IPS-18a (cell line): Measurements from ENCODE around the gene SOX5.

ENCODE experiments used
- H3K27ac ChIP-seq: one replicate; pipeline ENCODE4 v1.5.1; 2013; ENCODE audit warnings: low read length
- H3K27me3 ChIP-seq: one replicate; pipeline ENCODE4 v1.6.1; 2013; ENCODE audit warnings: mild to moderate bottlenecking, low read length; ENCODE audit not compliant: control insufficient read depth, insufficient read depth
- H3K36me3 ChIP-seq: one replicate; pipeline ENCODE4 v1.6.1; 2013; ENCODE audit warnings: low read depth, low read length; ENCODE audit not compliant: control insufficient read depth
- H3K4me1 ChIP-seq: one replicate; pipeline ENCODE4 v1.6.1; 2013; ENCODE audit warnings: low read depth, low read length; ENCODE audit not compliant: control insufficient read depth
- H3K4me3 ChIP-seq: one replicate; pipeline ENCODE4 v1.5.1; 2013; ENCODE audit warnings: low read length
- H3K9ac ChIP-seq: one replicate; pipeline ENCODE4 v1.6.1; 2013; ENCODE audit warnings: mild to moderate bottlenecking, low read length, moderate library complexity
- H3K9me3 ChIP-seq: one replicate; pipeline ENCODE4 v1.6.1; 2013; ENCODE audit warnings: low read depth, low read length; ENCODE audit not compliant: control insufficient read depth

Gene SOX5

DNA sequence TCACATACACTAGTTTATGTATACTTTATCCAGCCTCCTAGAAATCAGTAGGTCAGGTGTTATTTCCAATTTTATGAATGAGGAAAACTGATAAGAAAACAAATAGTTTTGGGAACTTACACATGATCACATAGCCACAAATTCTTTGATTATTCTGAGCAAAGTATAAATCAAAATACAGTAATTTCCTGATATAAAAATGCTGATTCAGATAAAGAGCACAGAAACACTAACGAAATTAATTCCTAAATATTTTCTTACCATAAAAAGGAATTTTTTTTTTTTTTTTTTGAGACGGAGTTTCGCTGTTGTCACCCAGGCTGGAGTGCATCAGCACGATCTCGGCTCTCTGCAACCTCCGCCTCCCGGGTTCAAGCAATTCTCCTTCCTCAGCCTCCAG lies 275.4 kb downstream of the SOX5 start:
- Histone ChIP-seq H3K27me3 (no peaks in the 10 kb centered on the region), H3K9ac (no peak overlapping the region)

DNA sequence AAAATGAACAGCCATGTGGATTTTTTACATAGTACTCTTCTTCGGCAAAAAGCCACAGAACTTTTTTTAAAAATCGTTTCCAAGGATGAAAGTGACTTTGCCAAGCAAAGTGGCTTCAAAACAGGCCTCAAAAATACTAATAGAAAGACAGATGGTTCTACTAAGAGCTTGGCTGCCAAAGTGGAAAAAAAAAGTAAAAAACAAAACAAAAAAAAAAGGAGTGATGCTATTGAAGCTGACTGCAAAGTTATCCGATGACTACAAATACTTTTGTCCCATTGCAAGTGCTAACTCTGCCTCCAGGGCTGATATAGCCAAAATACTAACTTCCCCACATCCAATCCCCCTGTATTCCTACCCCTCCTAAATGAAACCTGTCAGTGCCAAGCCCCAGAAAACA lies 277.6 kb downstream of the SOX5 start:
- Histone ChIP-seq H3K9me3 (no peaks in the 10 kb centered on the region), H3K27me3 (no peaks in the 10 kb centered on the region), H3K36me3 (no peaks in the 10 kb centered on the region)

More for the DNA sequence above, 275.4 kb downstream of the SOX5 start:
- no peak overlapping the region for H3K27ac ChIP-seq
- H3K4me1 ChIP-seq: no peaks in the 10 kb centered on the region
- H3K36me3 ChIP-seq: no peaks in the 10 kb centered on the region
- no peaks in the 10 kb centered on the region for H3K9me3 ChIP-seq
- no peak overlapping the region for H3K4me3 ChIP-seq

DNA sequence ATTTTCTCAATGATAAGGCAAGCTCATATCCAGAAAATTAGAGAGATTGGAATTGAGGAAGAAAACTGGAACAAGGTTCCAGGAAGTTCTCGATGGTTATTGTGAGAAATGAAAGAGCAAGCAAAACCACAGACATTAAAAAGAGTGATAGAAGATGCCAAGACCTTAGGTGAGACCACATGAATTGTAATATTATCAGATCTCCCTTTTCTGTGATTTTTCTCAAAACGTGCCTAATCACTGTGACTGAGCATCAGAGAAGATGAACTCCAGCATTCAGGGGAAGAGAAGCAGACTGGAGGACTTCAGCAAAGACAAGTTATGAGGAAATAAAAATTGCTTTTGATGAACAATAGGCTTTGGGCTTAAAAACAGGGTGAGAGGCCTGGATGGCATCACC lies 278.8 kb downstream of the SOX5 start:
- Histone ChIP-seq H3K36me3 (no peaks in the 10 kb centered on the region), H3K27ac (no peak overlapping the region), H3K4me3 (no peak overlapping the region), H3K27me3 (no peaks in the 10 kb centered on the region), H3K9ac (no peak overlapping the region), H3K9me3 (no peaks in the 10 kb centered on the region), H3K4me1 (peaks cover 3% of the 10 kb centered on the region)

More for the DNA sequence above, 277.6 kb downstream of the SOX5 start:
- Histone ChIP-seq H3K27ac (no peak overlapping the region), H3K4me1 (no peaks in the 10 kb centered on the region), H3K9ac (no peak overlapping the region), H3K4me3 (no peak overlapping the region)

DNA sequence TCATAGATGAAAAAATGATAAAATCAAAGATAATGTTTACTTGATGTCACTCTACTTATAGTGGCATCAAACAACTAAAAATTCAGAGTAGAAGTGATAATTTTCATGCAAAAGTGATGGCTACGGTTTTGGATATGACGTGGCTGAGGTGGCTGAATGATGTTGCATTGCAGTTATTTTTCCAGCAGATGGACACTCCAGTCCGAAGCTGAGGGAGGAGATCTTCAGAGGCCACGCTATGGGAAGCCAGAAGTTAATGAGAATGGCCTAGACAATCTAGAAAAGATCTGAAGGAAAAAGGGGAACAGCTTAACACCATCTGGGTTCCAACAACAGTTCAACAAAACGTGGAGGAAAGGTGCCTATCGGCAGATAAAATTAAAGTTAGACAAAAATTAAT lies 279.8 kb downstream of the SOX5 start:
- no peak overlapping the region for H3K9ac ChIP-seq
- H3K27me3 ChIP-seq: no peaks in the 10 kb centered on the region
- H3K36me3 ChIP-seq: no peaks in the 10 kb centered on the region
- H3K9me3 ChIP-seq: no peaks in the 10 kb centered on the region
- peaks cover 3% of the 10 kb centered on the region for H3K4me1 ChIP-seq
- no peak overlapping the region for H3K27ac ChIP-seq
- no peak overlapping the region for H3K4me3 ChIP-seq

DNA sequence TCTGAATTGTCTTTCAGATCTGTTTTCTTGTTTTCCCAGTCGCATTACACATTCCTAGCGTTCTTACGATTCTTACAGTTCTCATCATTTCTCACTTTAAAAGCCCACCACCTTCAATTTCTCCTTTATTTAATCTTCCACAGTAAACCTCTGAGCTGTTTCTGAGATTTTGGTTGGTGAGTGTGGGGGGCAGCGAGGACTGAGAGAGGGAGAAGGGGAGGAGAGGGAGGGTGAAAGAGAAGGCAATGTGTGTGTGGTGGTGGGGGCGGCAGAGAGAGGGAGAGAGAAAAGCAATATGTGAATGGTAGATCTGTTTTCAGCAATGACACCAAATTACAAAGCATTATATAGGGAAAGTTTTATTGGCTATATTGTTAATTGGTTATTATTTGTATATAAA lies 282.6 kb downstream of the SOX5 start:
- Histone ChIP-seq H3K27ac (no peak overlapping the region), H3K9ac (no peak overlapping the region), H3K27me3 (no peaks in the 10 kb centered on the region), H3K36me3 (no peaks in the 10 kb centered on the region), H3K4me1 (peaks cover 3% of the 10 kb centered on the region), H3K4me3 (no peak overlapping the region), H3K9me3 (no peaks in the 10 kb centered on the region)

DNA sequence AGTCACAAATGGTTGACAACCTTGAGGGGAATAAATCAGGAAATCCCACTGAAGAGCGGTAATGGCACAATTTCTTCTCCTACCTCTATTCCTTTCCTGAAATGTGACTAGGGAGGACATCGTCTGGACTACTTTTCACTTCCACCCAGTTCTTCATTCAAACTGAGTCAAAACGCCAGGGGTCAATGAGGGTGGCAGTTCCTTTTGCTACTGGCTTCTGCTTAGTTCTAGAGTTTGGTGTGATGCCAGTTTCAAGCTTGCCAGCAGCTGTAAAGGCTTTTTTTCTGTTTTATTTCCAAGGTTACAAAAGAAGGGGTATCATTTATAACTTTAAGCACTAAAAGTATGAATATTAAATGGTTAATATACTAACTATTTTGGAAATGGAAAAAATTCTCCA lies 286.5 kb downstream of the SOX5 start:
- H3K9me3 ChIP-seq: no peaks in the 10 kb centered on the region

DNA sequence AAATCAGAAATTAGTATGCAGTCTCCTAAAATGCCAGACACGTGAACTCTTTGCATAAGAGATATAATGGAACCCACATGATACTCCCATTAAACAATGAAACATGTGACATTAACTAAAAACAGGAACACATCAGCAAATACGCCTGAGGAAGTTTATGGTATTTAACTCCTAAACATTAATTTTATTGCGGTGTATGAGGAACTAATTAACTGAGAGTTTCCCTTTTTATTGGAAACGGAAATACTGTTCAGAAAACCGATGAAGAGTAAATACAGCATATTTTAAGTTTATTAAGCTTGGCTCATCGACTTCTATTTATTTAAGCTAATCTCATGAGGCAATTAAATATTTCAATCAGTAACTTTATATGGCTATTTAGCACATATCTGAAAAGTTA lies 290.3 kb downstream of the SOX5 start:
- H3K27ac ChIP-seq: no peak overlapping the region
- no peaks in the 10 kb centered on the region for H3K36me3 ChIP-seq
- no peaks in the 10 kb centered on the region for H3K4me1 ChIP-seq
- H3K27me3 ChIP-seq: no peaks in the 10 kb centered on the region
- no peaks in the 10 kb centered on the region for H3K9me3 ChIP-seq
- H3K4me3 ChIP-seq: no peak overlapping the region
- H3K9ac ChIP-seq: no peak overlapping the region

More for the DNA sequence above, 286.5 kb downstream of the SOX5 start:
- Histone ChIP-seq H3K27me3 (no peaks in the 10 kb centered on the region), H3K9ac (no peak overlapping the region), H3K4me1 (peaks cover 3% of the 10 kb centered on the region), H3K4me3 (no peak overlapping the region), H3K27ac (no peak overlapping the region), H3K36me3 (no peaks in the 10 kb centered on the region)

DNA sequence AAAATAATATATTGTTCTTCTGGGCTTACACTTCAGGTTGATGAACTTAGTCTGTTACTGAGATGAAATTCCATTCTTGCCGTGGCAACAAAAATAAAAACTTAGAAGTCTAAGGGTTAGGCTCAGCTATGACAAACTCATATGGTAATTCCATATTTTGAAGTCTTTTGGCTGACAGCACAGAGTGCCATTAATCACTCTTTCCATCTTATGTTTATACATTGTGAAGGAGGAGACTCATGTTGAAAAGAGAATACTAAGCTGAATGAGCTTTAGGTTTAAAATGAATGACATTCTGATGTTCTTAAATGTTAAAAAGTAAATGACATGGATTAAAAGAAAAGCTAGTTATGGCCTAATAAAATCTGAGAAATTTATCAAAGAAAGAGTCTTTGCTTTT lies 291.9 kb downstream of the SOX5 start:
- Histone ChIP-seq H3K27me3 (no peaks in the 10 kb centered on the region), H3K27ac (no peak overlapping the region), H3K9me3 (no peaks in the 10 kb centered on the region), H3K36me3 (no peaks in the 10 kb centered on the region), H3K4me1 (no peaks in the 10 kb centered on the region), H3K9ac (no peak overlapping the region), H3K4me3 (no peak overlapping the region)

DNA sequence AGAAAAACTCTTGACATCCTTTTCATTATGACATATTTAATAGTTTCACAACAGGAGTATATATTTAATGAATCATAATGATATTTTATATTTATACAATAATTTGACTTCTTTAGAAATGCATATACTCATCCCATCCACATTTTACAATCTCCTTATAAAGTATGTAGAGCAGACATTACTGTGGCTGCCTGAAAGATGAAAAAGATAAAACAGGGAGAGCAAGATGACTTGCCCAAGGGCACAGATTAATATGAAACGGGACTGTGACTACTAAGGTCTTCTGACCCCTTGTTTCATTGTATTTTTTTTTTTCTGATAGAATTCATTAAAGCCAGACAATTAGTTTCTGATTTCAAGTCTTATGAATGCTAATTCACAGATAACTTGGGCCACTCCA lies 293.6 kb downstream of the SOX5 start:
- no peak overlapping the region for H3K27ac ChIP-seq
- no peak overlapping the region for H3K4me3 ChIP-seq
- no peaks in the 10 kb centered on the region for H3K36me3 ChIP-seq
- H3K4me1 ChIP-seq: no peaks in the 10 kb centered on the region
- no peaks in the 10 kb centered on the region for H3K9me3 ChIP-seq
- H3K9ac ChIP-seq: no peak overlapping the region
- no peaks in the 10 kb centered on the region for H3K27me3 ChIP-seq

DNA sequence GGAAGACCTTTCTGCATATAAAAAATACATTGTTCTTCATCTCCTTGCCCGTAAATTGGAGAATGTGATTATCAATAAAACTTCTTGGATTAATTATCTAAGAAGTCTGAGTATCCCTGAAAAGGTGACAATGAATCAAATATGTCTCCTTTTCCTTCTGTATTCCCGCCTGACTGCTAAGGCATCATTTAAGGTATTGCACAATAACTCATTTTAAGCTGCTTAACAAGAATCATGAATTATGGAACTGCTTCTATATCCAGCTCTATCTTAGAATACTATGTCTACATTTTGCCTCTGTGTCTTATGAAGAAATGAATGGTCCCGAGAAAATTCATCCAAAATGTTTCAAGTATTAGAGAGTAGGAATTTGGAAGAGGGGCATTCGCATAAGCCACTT lies 294.4 kb downstream of the SOX5 start:
- no peaks in the 10 kb centered on the region for H3K4me1 ChIP-seq
- no peaks in the 10 kb centered on the region for H3K9me3 ChIP-seq
- no peak overlapping the region for H3K27ac ChIP-seq
- no peak overlapping the region for H3K9ac ChIP-seq
- H3K36me3 ChIP-seq: no peaks in the 10 kb centered on the region
- no peaks in the 10 kb centered on the region for H3K27me3 ChIP-seq
- no peak overlapping the region for H3K4me3 ChIP-seq

DNA sequence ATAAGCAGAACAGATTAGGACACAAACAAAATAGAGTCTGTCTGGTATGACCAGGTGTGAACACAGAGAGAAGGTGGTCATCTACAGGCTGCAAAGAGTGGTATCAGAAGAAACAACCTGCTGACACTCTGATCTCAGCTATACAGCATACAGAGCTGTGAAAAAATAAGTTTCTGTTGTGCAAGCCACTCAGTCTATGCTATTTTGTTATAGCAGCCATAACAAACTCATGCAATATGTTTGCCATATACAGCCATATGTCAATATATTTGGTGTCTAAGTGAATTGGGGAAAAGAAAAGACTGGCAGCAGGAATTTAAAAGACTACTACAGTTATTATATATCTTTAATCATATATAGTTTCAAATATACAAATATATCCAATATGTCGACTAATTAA lies 300.9 kb downstream of the SOX5 start:
- H3K36me3 ChIP-seq: no peaks in the 10 kb centered on the region
- H3K27ac ChIP-seq: no peak overlapping the region
- H3K27me3 ChIP-seq: no peaks in the 10 kb centered on the region
- H3K4me1 ChIP-seq: no peaks in the 10 kb centered on the region
- no peak overlapping the region for H3K4me3 ChIP-seq
- no peaks in the 10 kb centered on the region for H3K9me3 ChIP-seq
- no peak overlapping the region for H3K9ac ChIP-seq

DNA sequence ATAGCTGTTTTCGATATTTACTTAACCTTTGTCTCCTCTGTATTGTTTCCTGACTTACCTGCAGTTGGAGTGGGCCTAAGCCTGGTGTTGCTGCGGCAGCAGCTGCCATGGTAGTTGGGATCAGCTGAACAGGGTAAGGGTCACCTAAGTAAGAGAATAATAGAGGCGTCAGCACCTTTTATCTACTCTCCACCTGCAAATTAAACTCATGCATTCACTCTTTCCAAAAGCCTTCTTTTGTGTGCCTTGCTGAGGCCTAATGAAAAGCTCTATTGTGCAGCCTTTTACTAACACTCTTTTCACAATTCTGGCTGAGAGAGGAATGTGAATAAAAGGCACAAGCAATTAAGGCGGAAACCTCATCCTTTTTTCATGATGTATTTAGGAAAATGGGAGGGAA lies 308.7 kb downstream of the SOX5 start:
- no peaks in the 10 kb centered on the region for H3K36me3 ChIP-seq
- peak overlapping the region; percentile 26 for H3K9ac ChIP-seq
- peak overlapping the region; percentile 77 for H3K27ac ChIP-seq
- peaks cover 26% of the 10 kb centered on the region for H3K4me1 ChIP-seq
- H3K9me3 ChIP-seq: no peaks in the 10 kb centered on the region
- H3K27me3 ChIP-seq: no peaks in the 10 kb centered on the region
- H3K4me3 ChIP-seq: peak overlapping the region; percentile 34
